K562 (cell line): ENCODE measurements around the gene HMG20B. TPM values are rescaled to one million over a fixed set of nuclear protein-coding genes. Genes with fewer than 3 reads are reported as not detected.

Source experiments
- ATAC-seq: fragments of 200-7000 bp; cut with Tn5 transposase; 3 replicates; pipeline ENCODE4 v1.9.1; 2020; ENCODE audit warnings: moderate library complexity
- BruUV-seq: library from RNA; stranded (reverse); fragments of 400-500 nt; replicated peaks from 2 replicates; lab custom pipeline; 2021; lab: Mats Ljungman, UMichigan
- CTCF ChIA-PET: fragments of 300-600 bp; formaldehyde crosslinking; extraction: SDS; loops from one replicate; lab custom pipeline; 2021; ENCODE audit warnings: low intra/inter-chr PET ratio; lab: Yijun Ruan, JAX
- POLR2A ChIA-PET: fragments of 300-600, 350-650 bp; sonication (Branson Sonifier 250); formaldehyde crosslinking; extraction: SDS; loops from one replicate; lab custom pipeline; 2021; ENCODE audit warnings: antibody characterized with exemption, inconsistent platforms; lab: Yijun Ruan, JAX
- DNase-seq, 4 experiments: peaks; one replicate each; pipeline versions ENCODE4 v3.0.0 to v3.0.0-alpha.2; 2011 to 2018; ENCODE audit warnings: low spot score in 3 of 4, mixed read lengths in 3 of 4; ENCODE audit errors: extremely low read depth in 1 of 4
- FAIRE-seq: peaks from 2 replicates; lab custom pipeline; 2011; peaks lifted over from hg19 to GRCh38; lab: Jason Lieb, UNC
- H2AFZ ChIP-seq: 2 replicates; pipeline ENCODE4 v1.6.0; 2011; ENCODE audit warnings: low read depth, low read length, control low read depth, inconsistent platforms
- H3K27ac ChIP-seq: fragments of 200-600 bp; 3 replicates; pipeline ENCODE4 v1.8.0; 2011; ENCODE audit warnings: low read depth, mild to moderate bottlenecking, control low read depth, inconsistent platforms, low read length, moderate library complexity, mixed read lengths; ENCODE audit errors: extremely low read depth
- H3K27me3 ChIP-seq, 2 experiments: fragments of 300-600 bp in 1 of 2; 2 replicates in 1 of 2; 3 replicates in 1 of 2; pipeline versions ENCODE4 v1.6.0 to v1.8.0; 2011; ENCODE audit warnings: inconsistent platforms in 2 of 2, low read length in 2 of 2, mild to moderate bottlenecking in 1 of 2, mixed read lengths in 1 of 2, moderate library complexity in 1 of 2; ENCODE audit not compliant: control insufficient read depth in 2 of 2, insufficient read depth in 2 of 2
- H3K36me3 ChIP-seq: fragments of 300-600 bp; 3 replicates; pipeline ENCODE4 v1.8.0; 2011; ENCODE audit warnings: mild to moderate bottlenecking, low read length, inconsistent platforms; ENCODE audit not compliant: control insufficient read depth, insufficient read depth
- H3K4me1 ChIP-seq, 2 experiments: fragments of 200-600 bp in 1 of 2; replicated peaks in 1 of 2; 2 replicates in 1 of 2; 3 replicates in 1 of 2; pipeline versions ENCODE4 v1.5.1 to v1.8.0; 2011; ENCODE audit warnings: inconsistent platforms in 2 of 2, low read length in 2 of 2, mild to moderate bottlenecking in 1 of 2, mixed read lengths in 1 of 2, moderate library complexity in 1 of 2; ENCODE audit not compliant: control insufficient read depth in 2 of 2, insufficient read depth in 2 of 2
- H3K4me2 ChIP-seq: 2 replicates; pipeline ENCODE4 v1.6.1; 2011; ENCODE audit warnings: low read length, control low read depth, inconsistent platforms, mixed read lengths; ENCODE audit not compliant: insufficient read depth
- H3K4me3 ChIP-seq: fragments of 200-600 bp; sonication (generic), shearing (Covaris generic); 2 replicates; pipeline ENCODE4 v1.5.1; 2016; ENCODE audit warnings: control low read depth, inconsistent platforms
- H3K79me2 ChIP-seq: fragments of 200-600 bp; 3 replicates; pipeline ENCODE4 v1.8.0; 2011; ENCODE audit warnings: low read length, inconsistent platforms; ENCODE audit not compliant: control insufficient read depth, insufficient read depth
- H3K9ac ChIP-seq, 2 experiments: 2 replicates each; pipeline versions ENCODE4 v1.6.0 to v1.6.1; 2011; ENCODE audit warnings: low read depth in 2 of 2, low read length in 2 of 2, control low read depth in 1 of 2, inconsistent platforms in 1 of 2, mild to moderate bottlenecking in 1 of 2, mixed read lengths in 1 of 2; ENCODE audit not compliant: insufficient read depth in 1 of 2
- H3K9me1 ChIP-seq: one replicate; pipeline ENCODE4 v1.6.0; 2011; ENCODE audit warnings: inconsistent platforms, mild to moderate bottlenecking, low read length, moderate library complexity; ENCODE audit not compliant: control insufficient read depth, insufficient read depth
- H3K9me3 ChIP-seq: replicated peaks from 2 replicates; pipeline ENCODE4 v1.5.1; 2011; ENCODE audit warnings: low read depth, low read length, inconsistent platforms; ENCODE audit not compliant: control insufficient read depth, insufficient read depth
- H4K20me1 ChIP-seq: replicated peaks from 2 replicates; pipeline ENCODE4 v1.6.1; 2011; ENCODE audit warnings: low read length, inconsistent platforms, mixed read lengths; ENCODE audit not compliant: control insufficient read depth, insufficient read depth
- KDM5B ChIP-seq: fragments of 200-600 bp; sonication (generic); IDR thresholded peaks from 2 replicates; pipeline ENCODE4 v1.6.1; 2012; ENCODE audit warnings: low read depth, mild to moderate bottlenecking, moderate library complexity, low read length, control low read depth, inconsistent platforms; ENCODE audit not compliant: insufficient replicate concordance
- PCBP1 ChIP-seq: fragments of 200-400 bp; formaldehyde crosslinking; IDR thresholded peaks from 2 replicates; pipeline ENCODE4 v1.6.1; 2018; ENCODE audit warnings: mild to moderate bottlenecking, low read depth, low read length; ENCODE audit not compliant: poor library complexity, severe bottlenecking
- POLR3A ChIP-seq: IDR thresholded peaks from 2 replicates; pipeline ENCODE4 v1.6.1; 2011; ENCODE audit warnings: borderline replicate concordance, mild to moderate bottlenecking, moderate library complexity; ENCODE audit not compliant: insufficient read length, insufficient read depth; ENCODE audit errors: extremely low read depth
- RAD21 ChIP-seq, 2 experiments: fragments of 250-450 bp in 1 of 2; fragments of 450-650 bp in 1 of 2; sonication (Bioruptor Pico) in 1 of 2; formaldehyde crosslinking in 1 of 2; IDR thresholded peaks in 1 of 2; conservative IDR thresholded peaks in 1 of 2; 2 replicates each; pipeline versions ENCODE4 v1.4.0 to v1.8.0; 2020 to 2022; ENCODE audit warnings: mild to moderate bottlenecking in 2 of 2, moderate library complexity in 1 of 2
- SP2 ChIP-seq: IDR thresholded peaks from 2 replicates; pipeline ENCODE4 v1.6.1; 2011; ENCODE audit warnings: mild to moderate bottlenecking, low read depth, low read length, moderate library complexity; ENCODE audit not compliant: poor library complexity, severe bottlenecking; ENCODE audit errors: extremely low read depth
- SRSF1 ChIP-seq: fragments of 200-400 bp; formaldehyde crosslinking; IDR thresholded peaks from 2 replicates; pipeline ENCODE4 v1.6.1; 2017; ENCODE audit warnings: mild to moderate bottlenecking, low read depth, low read length, moderate library complexity
- ZNF282 ChIP-seq: sonication (generic); formaldehyde crosslinking; IDR thresholded peaks from 2 replicates; pipeline ENCODE4 v1.8.1; 2023; ENCODE audit warnings: missing genetic modification reagents
- ZNF431 ChIP-seq: sonication (generic); formaldehyde crosslinking; IDR thresholded peaks from 2 replicates; pipeline ENCODE4 v1.8.0; 2022; ENCODE audit warnings: mild to moderate bottlenecking, missing genetic modification reagents
- ZNF512 ChIP-seq: IDR thresholded peaks from 2 replicates; pipeline ENCODE4 v1.6.1; 2016; ENCODE audit warnings: missing genetic modification characterization, missing compliant biosample characterization
- ZNF584 ChIP-seq: fragments of 200-800 bp; sonication (Bioruptor generic); IDR thresholded peaks from 2 replicates; pipeline ENCODE4 v1.6.1; 2016; ENCODE audit warnings: low read depth, mild to moderate bottlenecking, missing genetic modification characterization, missing compliant biosample characterization
- ZNF740 ChIP-seq, 3 experiments: fragments of 200-800 bp in 1 of 3; sonication (Bioruptor generic) in 1 of 3; sonication (generic) in 1 of 3; formaldehyde crosslinking in 1 of 3; IDR thresholded peaks; 2 replicates each; pipeline versions ENCODE4 v1.6.1 to v1.8.0; 2016 to 2022; ENCODE audit warnings: mild to moderate bottlenecking in 2 of 3, missing compliant biosample characterization in 2 of 3, missing genetic modification characterization in 2 of 3, missing genetic modification reagents in 1 of 3
- ZNF766 ChIP-seq: fragments of 200-800 bp; sonication (Bioruptor generic); conservative IDR thresholded peaks from 2 replicates; pipeline ENCODE4 v1.6.1; 2016; ENCODE audit warnings: missing genetic modification characterization, missing compliant biosample characterization
- WGBS: fragments of 100-300 bp; shearing (Covaris generic); methylation state at CpG from one replicate; pipeline ENCODE4 v1.1.6; 2016; ENCODE audit warnings: low coverage, mixed read lengths; ENCODE audit not compliant: insufficient coverage; ENCODE audit errors: missing lambda C conversion rate; 5-methylcytosine and 5-hydroxymethylcytosine counted together
- in situ Hi-C: fragments of 300-500 bp; cut with MboI; formaldehyde crosslinking; loops from 4 replicates; pipeline ENCODE4 v1.15.0; 2018; ENCODE audit warnings: inconsistent platforms, mixed read lengths
- intact Hi-C: fragments of 100-400 bp; cut with micrococcal nuclease; formaldehyde crosslinking; loops from 2 replicates; pipeline ENCODE4 v1.14.2; 2022
- polyA plus RNA-seq, 8 experiments: library from polyadenylated mRNA; depleted of rRNA in 4 of 8; stranded (reverse) in 5 of 8; unstranded in 3 of 8; fragments of >200 nt; fragmentation: Nextera tagmentation in 2 of 8; fragmentation: Illumina TruSeq in 1 of 8; extraction: Ambion mirVana in 2 of 8; extraction: Trizol in 1 of 8; gene quantifications; 2 replicates each; pipeline versions ENCODE4 v1.2.1 to v1.2.3, GENCODE V29; 2011 to 2014; ENCODE audit warnings: inconsistent platforms in 1 of 8, missing spikeins in 1 of 8
- total RNA-seq, 7 experiments: library from RNA; depleted of rRNA in 6 of 7; stranded (reverse); fragments of >200 nt in 6 of 7; fragmentation: Illumina TruSeq in 2 of 7; extraction: Trizol in 2 of 7; gene quantifications; 2 replicates each; pipeline versions ENCODE4 v1.2.1 to v1.2.3, GENCODE V29; 2011 to 2021; ENCODE audit warnings: low replicate concordance in 1 of 7
- TF ChIP-seq, protein P1 (sequence below): fragments of 250-450 bp; sonication (Bioruptor Pico); IDR thresholded peaks from 2 replicates; pipeline ENCODE4 v1.5.0; 2022; ENCODE audit warnings: mild to moderate bottlenecking

Gene HMG20B
- total and polyA plus RNA-seq, 9 of the 15 experiments (the other 6 are each of a cell fraction or from before 2014, with no cell fraction given): 0.35 to 172 (median 38.6) TPM

- H3K9me3 ChIP-seq: no peaks in the 10 kb centered on the region
- H3K36me3 ChIP-seq: peaks cover 65% of the 10 kb centered on the region; the same call in 2 of the 3 replicates
- 31% methylated on average over 12 of the region's 30 CpGs for WGBS
- H3K4me1 ChIP-seq: peaks cover 0 to 49% of the 10 kb centered on the region in 2 experiments; a peak in 3 of 5 replicates
- H3K9ac ChIP-seq: 0 out of 4 replicates have a peak overlapping the region, but pooled peaks of 1 of the 2 experiments have one; percentile 6
- intact Hi-C loops (loop anchor here (1.0 to 10.0 kb wide), 2 partner anchors 32 to 60 kb away; partner anchors contain the start of gene TBXA2R), in situ Hi-C loops (no loop called here)
- H3K4me3 ChIP-seq: no peak overlapping the region
- no peak overlapping the region for H3K4me2 ChIP-seq
- no peak overlapping the region for H3K27ac ChIP-seq
- BruUV-seq: no TSS peak
- no peak overlapping the region for H2AFZ ChIP-seq
- H4K20me1 ChIP-seq: peaks cover 5% of the 10 kb centered on the region; the same call in 1 of the 2 replicates
- H3K79me2 ChIP-seq: no peaks in the 10 kb centered on the region
- ChIA-PET CTCF (interaction anchor here (0.6 to 2.1 kb wide), 4 partner anchors 29 to 308 kb away, joined by 3 to 19 read pairs (median 4); no protein-coding TSS in a partner anchor), POLR2A (interaction anchor here (0.6 to 1.3 kb wide), 4 partner anchors 12 to 126 kb away, joined by 3 to 5 read pairs (median 3); partner anchors contain the start of gene MFSD12)
- peak; percentile 81 to 85 (median 84) for DNase-seq
- peak; percentile 93 for FAIRE-seq
- no peaks in the 10 kb centered on the region for H3K27me3 ChIP-seq
- no peaks in the 10 kb centered on the region for H3K9me1 ChIP-seq
- peak; percentile 93 for ATAC-seq
- TF ChIP-seq SP2 (no peak), KDM5B (no peak), PCBP1 (peak; percentile 35), ZNF282 (CRISPR knock-in tag) (peak; percentile 58; the same call in 1 of the 2 replicates), ZNF584 (CRISPR knock-in tag) (no peak), ZNF431 (CRISPR knock-in tag) (no peak), ZNF740 (CRISPR knock-in tag; IDR thresholded peaks at IDR 0.05) (peak; percentile 38; the same call in 1 of the 2 replicates), ZNF740 (tag; IDR thresholded peaks at IDR 0.05) (no peak), RAD21 (CRISPR knock-in tag; conservative IDR thresholded peaks at IDR 0.05 in 1 of 2, IDR thresholded peaks at IDR 0.05 in 1 of 2) (peak; percentile 81 to 91), ZNF512 (tag) (no peak), POLR3A (no peak), SRSF1 (no peak), ZNF766 (CRISPR knock-in tag) (no peak)
- TF ChIP-seq, protein P1, sequence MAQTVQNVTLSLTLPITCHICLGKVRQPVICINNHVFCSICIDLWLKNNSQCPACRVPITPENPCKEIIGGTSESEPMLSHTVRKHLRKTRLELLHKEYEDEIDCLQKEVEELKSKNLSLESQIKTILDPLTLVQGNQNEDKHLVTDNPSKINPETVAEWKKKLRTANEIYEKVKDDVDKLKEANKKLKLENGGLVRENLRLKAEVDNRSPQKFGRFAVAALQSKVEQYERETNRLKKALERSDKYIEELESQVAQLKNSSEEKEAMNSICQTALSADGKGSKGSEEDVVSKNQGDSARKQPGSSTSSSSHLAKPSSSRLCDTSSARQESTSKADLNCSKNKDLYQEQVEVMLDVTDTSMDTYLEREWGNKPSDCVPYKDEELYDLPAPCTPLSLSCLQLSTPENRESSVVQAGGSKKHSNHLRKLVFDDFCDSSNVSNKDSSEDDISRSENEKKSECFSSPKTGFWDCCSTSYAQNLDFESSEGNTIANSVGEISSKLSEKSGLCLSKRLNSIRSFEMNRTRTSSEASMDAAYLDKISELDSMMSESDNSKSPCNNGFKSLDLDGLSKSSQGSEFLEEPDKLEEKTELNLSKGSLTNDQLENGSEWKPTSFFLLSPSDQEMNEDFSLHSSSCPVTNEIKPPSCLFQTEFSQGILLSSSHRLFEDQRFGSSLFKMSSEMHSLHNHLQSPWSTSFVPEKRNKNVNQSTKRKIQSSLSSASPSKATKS (CRISPR knock-in tag): no peak
These were observed 27.7 kb upstream of the HMG20B start for GRCh38 chr19:3544742-3545668.
